ENCODE data around the gene GRK2. TPM values are rescaled to one million over a fixed set of nuclear protein-coding genes. Genes with fewer than 3 reads are reported as not detected.
"Not testable (repeated sequence)": the region's sequence is repeated elsewhere in the genome, so short reads cannot be mapped to it uniquely, and the experiment has no call there.

GRK2 gene
- total RNA-seq, 3 donors from 2014 or later: 86.8 to 114 (median 106) TPM

GRCh38 chr11:67314218-67314617, 47.9 kb downstream of the GRK2 start:
- H3K4me3 ChIP-seq: no peak overlapping the region
- no peaks in the 10 kb centered on the region for H3K36me3 ChIP-seq (ENCODE audit: low read depth)
- intact Hi-C loops (cut with DNase I, micrococcal nuclease): no loop called here

GRCh38 chr11:67315325-67315909, 49.1 kb downstream of the GRK2 start:
- Histone ChIP-seq H3K4me3 (no peak overlapping the region), H3K4me1 (ENCODE audit: low read depth) (peaks cover 11% of the 10 kb centered on the region), H3K36me3 (ENCODE audit: low read depth) (no peaks in the 10 kb centered on the region), H3K9me3 (no peaks in the 10 kb centered on the region)
- no peak for TF ChIP-seq CTCF (IDR thresholded peaks at IDR 0.05)
- no peak for DNase-seq
- no peak for ATAC-seq
- intact Hi-C loops (cut with DNase I, micrococcal nuclease): loop anchor here in 1 of 2 donors (5.0 kb wide), 1 partner anchor 48 kb away; the partner anchor contains the start of gene GRK2

More at GRCh38 chr11:67314218-67314617, 47.9 kb downstream of the GRK2 start:
- no peak for ATAC-seq
- peaks cover 11% of the 10 kb centered on the region for H3K4me1 ChIP-seq (ENCODE audit: low read depth)
- DNase-seq: no peak
- TF ChIP-seq CTCF (IDR thresholded peaks at IDR 0.05): no peak
- no peaks in the 10 kb centered on the region for H3K9me3 ChIP-seq

GRCh38 chr11:67316882-67317204, 50.6 kb downstream of the GRK2 start:
- intact Hi-C loops (cut with DNase I, micrococcal nuclease): loop anchor here in 1 of 2 donors (5.0 kb wide), 1 partner anchor 50 kb away; the partner anchor contains the start of gene GRK2

DNA sequence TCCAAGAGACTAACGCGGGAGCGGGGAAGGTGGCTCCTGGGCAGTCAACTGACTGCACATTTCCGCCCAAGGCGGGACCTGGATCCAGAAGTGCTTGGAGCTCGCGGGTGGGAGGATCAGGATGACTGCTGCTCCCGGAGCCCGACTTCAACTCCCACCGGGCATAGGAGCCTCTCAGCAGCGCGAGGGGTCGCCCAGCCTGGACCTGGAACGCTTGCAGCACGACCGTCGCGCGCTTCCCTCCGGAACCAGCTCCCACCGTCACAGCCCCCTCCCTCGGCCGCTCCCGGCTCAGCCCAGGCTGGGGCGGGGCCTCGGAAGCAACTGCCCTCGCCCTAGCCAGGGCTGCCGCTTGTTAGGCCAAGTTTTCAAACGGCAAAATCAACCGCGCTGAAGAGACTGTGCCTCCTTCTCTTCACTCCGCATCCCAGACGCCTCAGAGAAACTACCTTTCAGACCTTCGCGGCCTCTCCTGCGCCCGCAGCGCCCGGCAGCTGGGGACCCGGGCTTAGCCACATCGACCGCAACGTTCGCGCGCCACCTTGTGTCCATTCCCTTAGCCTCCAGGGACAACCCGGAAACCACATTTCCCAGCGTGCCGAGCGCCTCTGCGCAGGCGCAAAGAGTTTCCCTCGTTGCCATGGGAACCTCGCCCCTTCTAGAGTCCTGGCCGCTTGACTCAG, 51.1 kb downstream of the GRK2 start:
- peak; percentile 74 for TF ChIP-seq CTCF (IDR thresholded peaks at IDR 0.05)
- no peaks in the 10 kb centered on the region for H3K9me3 ChIP-seq
- intact Hi-C loops (cut with DNase I, micrococcal nuclease): loop anchor here in 1 of 2 donors (5.0 kb wide), 1 partner anchor 50 kb away; the partner anchor contains the start of gene GRK2
- peaks cover 11% of the 10 kb centered on the region for H3K4me1 ChIP-seq (ENCODE audit: low read depth)
- H3K36me3 ChIP-seq (ENCODE audit: low read depth): no peaks in the 10 kb centered on the region
- ATAC-seq (peak; percentile 88), DNase-seq (peak; percentile 97 to 99 (median 98))
- peak overlapping the region; percentile 74 for H3K4me3 ChIP-seq

More at GRCh38 chr11:67316882-67317204, 50.6 kb downstream of the GRK2 start:
- Histone ChIP-seq H3K36me3 (ENCODE audit: low read depth) (no peaks in the 10 kb centered on the region), H3K9me3 (no peaks in the 10 kb centered on the region), H3K4me3 (peak overlapping the region; percentile 74), H3K4me1 (ENCODE audit: low read depth) (peaks cover 11% of the 10 kb centered on the region)
- DNase-seq (no peak), ATAC-seq (no peak)
- TF ChIP-seq CTCF (IDR thresholded peaks at IDR 0.05): no peak

- peaks cover 7% of the 10 kb centered on the region for H3K4me1 ChIP-seq (ENCODE audit: low read depth)
- no peak for TF ChIP-seq CTCF (IDR thresholded peaks at IDR 0.05)
- peak in 2 of 3 donors; percentile 52 to 77 for DNase-seq
- H3K36me3 ChIP-seq (ENCODE audit: low read depth): no peaks in the 10 kb centered on the region
- no peaks in the 10 kb centered on the region for H3K9me3 ChIP-seq
- intact Hi-C loops (cut with DNase I, micrococcal nuclease): loop anchor here in 1 of 2 donors (5.0 kb wide), 1 partner anchor 51 kb away; the partner anchor contains the start of gene GRK2
- peak overlapping the region; percentile 74 for H3K4me3 ChIP-seq
- ATAC-seq: peak; percentile 60
Observed at GRCh38 chr11:67317888-67318555, 51.7 kb downstream of the GRK2 start.

DNA sequence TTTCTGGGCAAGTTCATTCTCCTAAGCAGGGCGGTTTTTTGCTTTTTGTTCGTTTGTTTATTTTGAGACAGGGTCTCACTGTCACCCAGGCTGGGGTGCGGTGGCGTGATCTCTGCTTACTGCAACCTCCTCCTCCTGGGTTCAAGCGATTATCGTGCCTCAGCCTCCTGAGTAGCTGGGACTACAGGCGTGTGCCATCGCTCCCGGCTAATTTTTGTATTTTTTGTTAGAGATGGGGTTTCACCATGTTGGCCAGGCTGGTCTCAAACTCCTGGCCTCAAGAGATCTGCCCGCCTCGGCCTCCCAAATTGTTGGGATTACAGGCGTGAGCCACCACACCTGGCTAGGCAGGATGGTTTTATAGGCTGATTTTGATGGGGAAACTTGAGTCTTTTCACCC, 52.6 kb downstream of the GRK2 start:
- not testable (repeated sequence) for ATAC-seq; H3K4me3 ChIP-seq; H3K36me3 ChIP-seq (ENCODE audit: low read depth); DNase-seq; H3K4me1 ChIP-seq (ENCODE audit: low read depth); H3K9me3 ChIP-seq
- intact Hi-C loops (cut with DNase I, micrococcal nuclease): loop anchor here in 1 of 2 donors (5.0 kb wide), 1 partner anchor 52 kb away; the partner anchor contains the start of gene GRK2

Data from mucosa of descending colon (tissue), 3 donors.